CD4-positive, alpha-beta T cell treated with Interleukin-6 for 4 hours (primary cell): ENCODE results near the gene CDK5RAP2.
"Not testable (repeated sequence)": the region's sequence is repeated elsewhere in the genome, so short reads cannot be mapped to it uniquely, and the experiment has no call there.

Experiments used
- DNase-seq: peaks from one replicate; pipeline ENCODE4 v3.0.0-alpha.2; 2020; ENCODE audit warnings: mixed read lengths

CDK5RAP2 gene

DNA sequence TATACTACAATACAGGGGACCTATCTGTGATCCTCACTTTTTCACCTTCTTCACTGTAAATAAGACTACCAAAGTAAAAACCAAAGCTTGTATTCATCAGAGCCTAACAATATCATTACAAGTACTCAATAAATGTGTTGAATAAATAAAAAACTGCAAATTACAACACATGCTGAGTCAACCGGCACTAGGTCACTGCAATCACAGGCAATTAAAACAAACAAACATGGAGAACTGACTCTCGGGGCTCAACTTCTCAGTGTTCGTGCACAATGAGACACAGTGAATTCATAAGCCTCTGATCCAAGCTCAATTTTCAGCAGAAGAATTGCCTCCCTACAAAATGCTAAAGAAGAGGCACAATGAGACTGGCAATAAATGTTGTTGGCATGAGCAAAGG is 69.2 kb downstream of the CDK5RAP2 start:
- DNase-seq = no peak

DNA sequence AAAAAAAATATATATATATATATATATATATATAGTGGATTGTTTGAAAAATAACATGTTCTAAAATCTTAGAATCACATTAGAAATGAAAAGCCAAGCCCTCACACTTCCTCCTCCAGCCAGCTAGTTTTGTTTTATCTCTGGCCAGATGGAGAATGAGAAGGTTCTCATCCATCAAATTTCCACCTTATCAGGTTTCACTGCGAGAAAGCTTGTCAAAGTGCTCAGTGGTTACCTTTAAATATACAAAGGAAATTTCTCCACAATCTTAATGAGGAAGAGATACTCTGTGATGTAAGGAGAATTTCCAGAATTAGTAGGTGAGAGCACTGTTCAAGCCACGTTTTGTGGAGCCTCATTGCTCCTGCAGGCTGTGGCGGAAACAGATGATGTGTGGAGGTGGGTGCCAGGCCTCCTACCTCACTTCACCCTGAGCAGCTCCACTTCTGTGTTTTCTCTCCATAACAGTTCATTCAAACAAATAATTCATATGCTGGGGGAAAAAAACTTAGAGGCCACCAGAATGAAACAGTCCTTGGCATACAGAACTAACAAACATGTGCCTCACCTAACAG is 71.9 kb downstream of the CDK5RAP2 start:
- DNase-seq = no peak

DNA sequence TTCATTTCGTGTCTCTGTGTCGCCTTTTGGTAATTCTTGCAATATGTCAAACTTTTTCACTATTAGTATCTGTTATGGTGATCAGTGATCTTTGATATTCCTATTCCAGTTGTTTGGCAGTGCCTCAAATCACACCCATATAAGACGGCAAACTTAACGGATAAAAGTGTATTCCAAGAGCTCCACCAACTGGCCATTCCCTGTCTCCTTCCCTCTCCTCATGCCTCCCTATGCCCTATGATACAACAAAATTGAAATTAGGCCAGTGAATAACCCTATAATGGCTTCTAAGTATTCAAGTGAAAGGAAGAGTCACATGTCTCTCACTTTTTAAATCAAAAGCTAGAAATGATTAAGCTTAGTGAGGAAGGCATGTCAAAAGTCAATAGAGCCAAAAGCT is 74.8 kb downstream of the CDK5RAP2 start:
- DNase-seq = no peak

DNA sequence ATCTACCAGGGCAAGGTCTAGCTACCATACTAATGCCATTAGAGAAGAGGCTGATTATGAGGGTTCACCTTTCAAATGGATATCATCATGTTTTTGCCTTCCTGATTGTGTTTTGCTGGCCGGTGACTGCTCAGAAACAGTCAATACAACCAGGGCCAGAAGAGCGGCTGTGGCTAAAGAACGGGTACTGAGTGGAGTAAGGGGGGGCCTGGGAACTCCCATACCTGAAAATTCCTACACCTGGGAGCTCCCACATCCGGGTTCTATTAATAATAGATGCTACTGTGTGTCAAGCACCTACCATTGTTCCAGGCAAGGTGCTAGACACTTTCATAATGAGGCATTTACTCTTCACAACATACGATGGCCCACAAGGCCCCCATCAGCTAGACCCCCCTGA is 79.2 kb downstream of the CDK5RAP2 start:
- DNase-seq = no peak

DNA sequence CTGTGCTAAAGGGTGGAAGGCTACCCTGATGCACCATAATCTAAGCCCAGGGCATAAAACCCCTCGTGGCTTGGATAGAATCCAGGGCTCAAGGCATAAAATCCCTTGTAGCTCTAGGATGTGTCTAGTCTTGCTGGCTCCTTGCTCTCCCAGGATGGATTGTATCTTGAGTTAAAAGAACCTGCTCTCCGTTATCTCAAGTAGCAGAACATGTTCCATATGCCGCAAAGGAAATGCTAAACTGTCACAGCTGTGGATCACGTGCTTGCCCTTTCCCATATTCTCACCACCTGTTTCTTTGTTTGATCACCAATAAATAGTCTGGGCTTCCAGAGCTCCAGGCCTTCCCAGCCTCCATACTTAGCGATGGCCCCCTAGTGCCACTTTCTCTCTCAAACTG is 82.1 kb downstream of the CDK5RAP2 start:
- DNase-seq = not testable (repeated sequence)

DNA sequence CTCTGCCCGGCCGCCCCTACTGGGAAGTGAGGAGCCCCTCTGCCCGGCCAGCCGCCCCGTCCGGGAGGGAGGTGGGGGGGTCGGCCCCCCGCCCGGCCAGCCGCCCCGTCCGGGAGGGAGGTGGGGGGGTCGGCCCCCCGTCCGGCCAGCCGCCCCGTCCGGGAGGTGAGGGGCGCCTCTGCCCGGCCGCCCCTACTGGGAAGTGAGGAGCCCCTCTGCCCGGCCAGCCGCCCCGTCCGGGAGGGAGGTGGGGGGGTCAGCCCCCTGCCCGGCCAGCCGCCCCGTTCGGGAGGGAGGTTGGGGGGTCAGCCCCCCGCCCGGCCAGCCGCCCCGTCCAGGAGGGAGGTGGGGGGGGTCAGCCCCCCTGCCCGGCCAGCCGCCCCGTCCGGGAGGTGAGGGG is 83.5 kb downstream of the CDK5RAP2 start:
- DNase-seq = not testable (repeated sequence)

DNA sequence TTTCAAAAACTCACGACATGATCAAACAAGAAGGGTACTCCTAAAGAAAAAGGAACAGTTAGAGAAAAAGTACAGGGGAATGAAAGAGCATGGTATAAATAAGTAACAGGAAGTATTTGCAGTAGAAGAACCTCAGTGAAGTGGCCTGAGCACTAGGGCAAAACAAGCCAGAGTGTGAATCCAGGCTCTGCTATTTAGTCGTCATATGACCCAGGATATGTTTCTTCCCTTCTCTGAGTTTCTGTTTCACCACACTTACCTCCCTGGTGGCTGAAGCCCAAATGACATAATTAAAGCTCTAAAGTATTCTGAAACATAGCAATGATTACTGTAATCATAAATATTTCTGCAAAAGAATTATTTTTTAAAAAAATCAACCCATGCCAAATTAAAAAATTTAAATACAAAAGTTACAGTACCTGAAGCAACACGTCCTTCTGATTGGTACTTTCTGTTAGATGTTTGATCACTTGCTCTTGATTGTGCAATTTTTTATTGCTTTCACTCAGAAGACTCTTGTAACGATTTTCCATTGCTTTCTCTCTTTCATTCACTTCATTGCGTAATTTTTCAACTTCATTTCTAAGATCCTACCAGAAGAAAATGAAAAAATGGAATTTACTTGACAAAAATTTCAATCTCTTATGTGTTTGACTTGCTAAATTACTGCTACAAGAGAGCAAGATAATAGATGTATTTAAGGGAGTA is 88.9 kb downstream of the CDK5RAP2 start:
- DNase-seq = no peak

DNA sequence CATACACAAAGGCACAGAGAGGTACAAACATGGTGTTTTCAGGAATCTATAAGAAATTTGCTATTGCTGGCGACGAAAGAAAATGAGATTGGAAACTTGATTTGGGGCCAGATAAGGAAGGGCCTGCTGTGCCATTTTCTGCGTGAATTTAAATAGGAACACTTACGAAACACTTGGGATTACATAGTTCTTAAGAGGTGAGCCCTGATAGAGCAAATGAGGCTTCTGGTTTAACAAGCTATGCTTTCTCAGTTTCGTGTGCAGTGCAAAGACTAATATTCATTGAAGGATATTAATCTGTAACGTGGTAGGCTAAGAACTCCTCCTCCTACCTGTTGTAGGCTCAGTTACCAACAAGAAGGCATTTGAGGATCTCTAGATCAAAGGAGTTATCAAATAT is 93.1 kb downstream of the CDK5RAP2 start:
- no peak for DNase-seq

DNA sequence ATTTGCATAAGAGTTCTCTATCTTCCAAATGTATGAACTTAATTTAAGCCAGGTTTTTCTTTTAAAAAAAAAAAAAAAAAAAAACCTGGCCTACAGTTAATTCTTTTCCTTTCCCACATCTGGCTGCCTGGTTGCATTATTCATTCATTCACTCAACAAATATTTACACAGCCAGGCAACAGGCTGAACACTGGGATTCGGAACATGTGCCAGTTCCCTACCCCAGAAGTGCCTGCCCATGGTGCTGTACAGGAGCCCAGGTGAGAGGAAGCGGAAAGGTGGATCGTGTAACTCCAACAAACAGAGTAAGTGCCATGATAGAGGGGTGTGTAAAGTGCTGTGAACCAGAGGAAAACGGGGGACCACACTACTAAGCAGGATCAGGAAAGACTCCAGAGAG is 93.6 kb downstream of the CDK5RAP2 start:
- no peak for DNase-seq

DNA sequence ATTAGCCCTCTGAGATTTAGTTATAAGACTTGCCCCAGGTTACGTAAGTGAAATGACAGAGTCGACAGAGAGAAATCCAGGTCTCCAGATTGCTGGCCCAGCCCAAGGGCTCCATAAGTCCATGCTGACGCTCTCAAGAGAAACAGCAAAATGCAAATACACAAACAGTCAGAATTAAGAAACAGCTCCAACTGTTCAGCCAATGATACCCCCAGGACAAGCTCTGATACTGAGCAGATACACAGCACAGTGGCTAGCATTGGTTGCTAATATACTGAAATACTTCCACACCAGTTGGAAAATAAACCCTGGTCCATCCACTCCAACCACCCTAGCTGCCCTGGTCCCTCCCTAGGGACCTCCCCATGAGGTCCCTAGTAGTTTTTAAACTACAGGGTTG is 94.2 kb downstream of the CDK5RAP2 start:
- no peak for DNase-seq

DNA sequence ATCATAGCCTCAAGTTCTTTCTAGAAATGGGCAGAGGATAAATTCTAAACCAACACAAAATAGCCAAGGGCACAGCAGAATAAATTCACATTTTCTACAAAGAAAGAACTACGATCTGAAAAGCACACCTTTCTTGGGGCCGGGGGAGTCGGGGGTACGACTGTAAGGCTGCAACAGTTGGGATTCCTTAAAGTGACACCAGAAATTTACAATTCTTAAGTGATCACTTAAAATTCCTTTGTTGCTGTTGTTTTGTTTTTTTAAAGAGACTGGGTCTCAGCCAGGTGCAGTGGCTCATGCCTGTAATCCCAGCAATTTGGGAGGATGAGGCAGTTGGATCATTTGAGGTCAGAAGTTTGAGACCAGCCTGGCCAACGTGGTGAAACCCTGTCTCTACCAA is 95.8 kb downstream of the CDK5RAP2 start:
- DNase-seq = no peak

DNA sequence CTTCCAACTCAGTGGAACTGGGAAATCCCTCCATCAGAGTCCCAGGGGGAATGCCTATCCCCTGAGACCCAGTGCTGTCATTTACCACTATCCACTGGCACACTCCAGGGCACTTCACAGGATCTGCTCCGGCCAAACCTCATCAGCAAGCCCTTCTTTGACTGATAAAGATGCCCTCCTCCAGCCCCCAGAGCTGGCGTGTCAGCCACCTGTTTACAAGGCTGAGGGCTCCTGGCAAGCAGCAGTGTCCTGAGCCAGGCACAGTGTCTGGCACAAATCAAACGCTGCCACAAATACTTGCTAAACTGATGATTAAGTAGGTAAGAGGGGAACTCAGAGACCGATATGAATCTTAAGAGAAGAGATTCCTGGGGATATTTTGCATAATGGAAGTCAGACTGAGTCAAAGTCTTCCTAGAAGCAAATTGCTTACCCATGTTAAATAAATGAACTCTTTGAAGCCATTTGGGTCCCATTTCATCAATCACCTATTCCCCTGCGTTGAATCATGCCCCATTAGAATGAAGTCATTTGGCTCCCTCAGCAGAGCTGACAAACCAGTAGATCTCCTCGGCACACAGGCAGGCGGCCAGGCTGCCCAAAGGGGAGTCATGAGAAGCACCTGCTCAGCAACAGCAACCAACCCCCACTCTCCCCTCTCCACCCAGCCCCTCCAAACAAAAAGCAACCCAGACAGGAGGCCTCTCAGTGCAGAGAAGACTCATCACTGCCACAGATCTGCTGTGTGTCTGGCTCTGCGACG is 97.4 kb downstream of the CDK5RAP2 start:
- no peak for DNase-seq

DNA sequence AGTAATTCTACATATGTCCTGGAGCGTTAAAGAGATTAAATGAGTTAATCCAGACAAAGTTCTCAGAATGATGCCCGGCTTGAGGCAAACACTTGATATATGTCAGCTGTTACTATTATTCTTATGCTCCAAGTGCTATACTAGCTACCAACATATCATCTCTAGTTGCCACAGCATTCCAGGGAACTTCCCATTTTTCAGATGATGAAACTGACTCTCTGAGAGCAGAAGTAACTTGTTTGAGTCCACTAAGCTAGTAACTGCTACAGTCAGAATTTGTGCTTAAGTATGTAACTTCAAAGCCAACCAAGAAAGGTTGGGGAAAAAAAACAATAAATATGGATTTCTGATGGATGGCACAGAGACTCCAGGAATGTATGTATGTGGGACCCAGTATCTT is 98.1 kb downstream of the CDK5RAP2 start:
- DNase-seq = no peak

DNA sequence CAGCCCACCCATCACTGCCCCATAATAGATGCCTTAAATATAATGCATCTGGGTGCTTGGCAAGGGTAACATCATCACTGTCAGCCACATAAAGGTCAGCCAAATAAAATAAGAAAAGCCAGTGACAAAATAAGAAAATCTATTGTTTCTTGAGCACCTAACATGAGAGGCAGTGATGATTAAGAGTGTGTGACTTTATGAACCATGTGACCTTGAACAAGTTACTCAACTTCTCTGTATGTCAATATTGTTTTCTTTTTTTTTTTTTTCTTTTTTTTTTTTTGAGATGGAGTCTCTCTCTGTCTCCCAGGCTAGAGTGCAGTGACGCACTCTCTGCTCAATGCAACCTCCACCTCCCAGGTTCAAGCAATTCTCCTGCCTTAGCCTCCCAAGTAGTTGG is 98.7 kb downstream of the CDK5RAP2 start:
- no peak for DNase-seq

DNA sequence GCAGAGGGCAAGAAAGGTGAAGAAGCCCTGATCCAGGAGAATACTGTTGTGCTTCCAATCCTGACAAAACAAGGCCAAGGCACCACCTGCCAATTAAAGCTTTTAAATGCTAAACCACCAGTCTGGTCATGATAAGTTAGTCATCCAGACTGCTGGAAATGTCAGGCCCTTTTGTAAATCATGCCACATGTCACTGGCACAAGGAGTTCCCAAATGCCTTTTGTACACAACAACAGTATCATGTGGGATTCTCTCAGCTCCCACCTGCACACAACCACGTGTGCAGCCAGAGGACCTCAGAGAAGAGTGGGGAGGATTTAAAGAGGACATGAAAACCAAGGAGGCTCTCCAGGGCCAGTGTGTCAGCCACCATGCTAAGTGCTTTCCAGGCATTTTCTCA is 99.3 kb downstream of the CDK5RAP2 start:
- DNase-seq = no peak

DNA sequence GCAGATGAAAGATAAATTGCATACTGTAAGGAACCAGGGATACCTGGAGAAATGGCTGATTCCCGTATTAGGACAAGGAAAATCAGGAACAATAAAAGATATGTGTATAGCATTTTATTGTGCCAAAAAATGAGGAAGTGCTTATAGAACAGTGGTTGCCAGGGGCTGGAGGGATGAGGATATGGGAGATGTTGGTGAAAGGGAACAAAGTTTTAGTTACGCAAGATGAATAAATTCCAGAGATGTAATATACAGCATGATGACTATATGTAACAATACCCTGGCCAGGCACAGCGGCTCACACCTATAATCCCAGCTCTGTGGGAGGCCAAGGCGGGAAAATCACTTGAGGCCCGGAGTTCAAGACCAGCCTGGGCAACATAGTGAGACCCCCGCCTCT is 101.8 kb downstream of the CDK5RAP2 start:
- no peak for DNase-seq

DNA sequence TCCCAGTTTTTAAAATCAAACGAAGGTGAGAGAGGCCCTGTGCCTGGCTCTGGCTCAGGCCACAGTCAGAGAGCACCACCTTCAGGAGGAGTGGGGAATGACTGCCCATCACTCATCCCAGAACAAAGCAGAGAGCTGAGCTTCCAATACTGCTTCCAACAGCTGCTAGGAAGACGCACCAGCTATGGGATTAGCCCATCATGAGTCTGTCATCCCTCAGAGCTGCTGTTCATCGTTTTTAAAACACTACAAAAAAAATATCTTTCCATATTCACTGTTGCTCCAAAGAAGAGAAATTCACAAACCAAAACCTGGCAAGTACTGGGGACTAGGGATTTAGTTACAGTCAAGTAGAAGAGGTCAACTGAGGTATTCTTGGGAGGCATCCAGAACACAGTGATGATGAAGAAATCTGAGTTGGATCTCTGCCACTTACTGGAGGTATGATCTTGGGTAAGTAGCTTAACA is 102.4 kb downstream of the CDK5RAP2 start:
- DNase-seq = peak; percentile 5

DNA sequence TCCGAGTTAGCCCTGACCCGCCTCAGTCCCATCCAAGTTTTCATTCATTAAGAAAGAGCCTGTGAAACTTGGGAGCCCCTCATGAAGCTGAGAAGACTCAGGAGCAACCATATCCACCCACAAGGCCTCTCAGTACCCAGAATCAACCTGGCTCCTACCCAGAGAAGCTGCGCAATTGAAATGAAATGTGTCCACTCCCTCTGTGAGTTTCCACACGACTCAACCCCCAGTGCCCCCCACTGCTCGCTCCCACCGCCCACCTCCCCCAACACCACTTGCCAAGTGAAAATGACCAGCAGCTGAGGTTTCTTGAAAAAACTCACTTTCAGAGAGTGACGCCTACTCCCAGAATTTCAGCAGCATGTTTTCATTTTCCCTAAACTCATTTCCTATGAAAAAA is 104.6 kb downstream of the CDK5RAP2 start:
- DNase-seq = no peak

DNA sequence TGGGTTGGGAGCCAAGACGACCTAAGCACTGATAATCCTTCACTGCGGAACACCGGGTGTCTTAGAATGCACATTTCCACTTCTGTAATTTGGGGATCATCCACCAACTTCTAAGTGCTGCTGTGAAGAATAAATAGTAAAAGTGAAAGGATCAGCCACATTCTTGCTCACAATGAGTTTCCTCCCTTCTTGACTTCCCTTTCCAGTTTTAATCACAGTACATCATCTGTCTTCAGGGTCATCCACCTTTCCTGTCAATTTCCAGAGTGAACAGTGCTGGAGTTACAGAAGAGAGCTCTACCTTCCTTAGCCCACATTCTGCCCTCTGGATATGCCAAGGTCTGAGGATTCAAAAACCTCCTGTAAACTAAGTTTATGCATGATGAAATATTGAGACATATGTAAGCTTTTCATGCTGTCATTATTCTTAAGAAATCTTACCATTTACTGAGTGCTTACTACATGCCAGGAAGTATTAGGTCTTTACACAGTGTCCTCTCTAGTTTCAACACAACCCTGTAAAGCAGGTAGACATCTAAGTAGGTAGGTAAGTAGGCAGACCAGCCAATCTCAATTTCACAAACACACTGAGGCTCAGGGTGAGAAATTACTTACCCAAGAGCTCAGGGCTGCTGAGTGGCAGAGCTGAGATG is 105.2 kb downstream of the CDK5RAP2 start:
- no peak for DNase-seq

DNA sequence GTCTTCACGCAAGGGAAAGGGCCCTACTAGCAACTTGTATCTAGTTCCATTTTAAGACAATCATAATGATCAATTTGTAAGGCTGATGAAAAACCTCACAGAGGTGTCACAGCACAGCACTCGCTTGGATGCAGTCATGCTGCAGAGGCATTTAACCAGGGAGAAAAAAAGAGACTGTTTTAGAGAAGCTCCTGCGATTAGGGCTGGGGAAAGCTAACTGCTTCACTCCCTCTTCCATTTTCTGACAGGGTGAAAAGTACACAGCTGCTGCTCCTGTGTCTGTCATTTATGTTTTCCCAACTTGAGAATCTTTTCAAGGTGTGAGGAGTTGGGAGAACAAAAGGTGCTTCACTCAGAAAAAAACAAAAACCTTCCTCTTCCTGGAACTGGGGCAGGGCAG is 106.4 kb downstream of the CDK5RAP2 start:
- no peak for DNase-seq

DNA sequence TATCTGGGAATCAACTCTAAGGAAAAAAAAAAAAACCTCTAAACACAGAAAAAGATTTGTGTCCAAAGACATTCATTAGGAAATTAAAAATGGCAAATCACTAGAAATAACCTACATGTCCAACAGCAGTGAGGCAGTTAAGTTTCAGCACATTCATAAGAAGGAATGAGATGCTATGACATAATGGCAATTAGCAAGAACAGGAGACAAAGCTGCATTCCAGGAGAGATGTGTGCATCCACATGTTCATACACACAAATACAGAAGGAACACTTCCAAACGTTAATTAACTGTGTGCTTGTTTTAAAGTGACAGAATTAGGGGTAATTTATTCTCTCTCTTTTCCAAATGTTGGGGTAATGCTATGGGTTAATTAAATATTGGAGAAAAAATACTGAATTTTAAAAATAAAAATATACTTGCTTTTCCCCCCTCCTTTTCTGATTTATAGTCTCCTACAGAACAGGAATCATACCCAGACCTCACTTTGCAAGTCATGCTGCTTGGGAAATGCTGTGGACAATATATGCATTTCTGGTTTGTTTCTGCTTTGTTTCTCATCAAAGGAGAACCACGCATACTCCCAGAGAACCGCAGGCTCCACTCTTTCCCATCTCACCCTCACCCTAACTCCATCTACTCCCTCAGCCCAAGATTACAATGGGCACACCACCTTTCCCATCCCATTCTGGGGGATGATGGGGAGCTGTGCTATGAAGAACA is 114.1 kb downstream of the CDK5RAP2 start:
- no peak for DNase-seq

DNA sequence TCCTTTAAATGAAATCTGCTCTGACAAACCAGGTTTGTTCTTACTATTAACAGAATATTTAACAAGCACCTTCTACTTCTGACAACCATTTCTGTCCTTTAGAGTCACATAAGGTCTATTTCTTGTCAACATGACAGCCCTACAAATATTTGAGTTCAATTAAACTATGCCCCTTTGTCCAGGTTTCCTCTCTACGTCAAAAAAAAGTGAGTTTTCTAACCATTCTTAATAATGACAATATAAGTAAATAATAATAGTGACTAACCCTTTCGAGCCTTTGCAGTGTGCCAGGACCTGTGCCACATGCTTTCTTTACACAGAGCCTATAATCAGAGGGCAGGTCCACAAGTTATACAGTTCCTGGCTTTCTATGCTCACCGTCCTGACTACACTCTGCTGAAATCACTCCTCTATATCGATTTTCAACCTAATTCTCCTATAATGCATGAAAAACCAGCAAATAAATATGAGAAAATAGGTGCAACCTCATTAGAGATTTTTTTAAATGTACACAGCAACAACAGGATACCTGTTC is 115.0 kb downstream of the CDK5RAP2 start:
- DNase-seq = no peak
